Measurements from ENCODE around the gene OLFM3.

- TF ChIP-seq CTCF (IDR thresholded peaks at IDR 0.05) (no peak), POLR2A (IDR thresholded peaks at IDR 0.05) (no peak), EP300 (IDR thresholded peaks at IDR 0.05) (no peak)
Measured at GRCh38 chr1:101852936-101853335, 143.8 kb downstream of the OLFM3 start.
